ENCODE measurements around the gene FCRLA.
"Not testable (repeated sequence)": the region's sequence is repeated elsewhere in the genome, so short reads cannot be mapped to it uniquely, and the experiment has no call there.

The FCRLA gene

DNA sequence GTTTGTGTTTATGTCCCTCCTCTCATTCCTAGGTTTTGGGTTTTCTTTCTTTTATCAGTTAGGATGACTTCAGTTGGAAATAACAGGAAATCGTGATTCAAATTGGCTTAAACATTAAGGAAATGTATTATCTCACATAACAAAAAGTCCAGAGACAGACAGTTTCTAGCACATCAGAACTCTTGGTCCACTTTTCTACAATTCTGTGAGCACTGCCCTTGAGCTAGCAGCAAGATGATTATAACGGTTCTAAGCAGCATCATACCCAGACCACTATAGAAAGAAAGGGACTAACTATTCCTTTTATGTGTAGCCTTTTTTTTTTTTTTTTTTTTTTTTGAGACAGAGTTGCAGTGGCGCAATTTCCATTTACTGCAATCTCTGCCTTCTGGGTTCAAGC lies 25.1 kb upstream of the FCRLA start:
- 80% methylated on average over 1 of the region's 3 CpGs for WGBS (ENCODE audit: insufficient coverage)
- ChIA-PET CTCF (interaction anchor here (1.5 kb wide), 1 partner anchor 22 kb away, joined by 3 read pairs; no protein-coding TSS in a partner anchor), POLR2A (no interaction called here)
- Histone ChIP-seq H3K4me3 (ENCODE audit: control insufficient read depth in 1 of 7, extremely low read depth in 1 of 7, insufficient read depth in 4 of 7, low read depth in 2 of 7, low read length in 6 of 7) (no peak overlapping the region), H3K4me1 (ENCODE audit: control extremely low read depth in 1 of 4, control insufficient read depth in 4 of 4, insufficient read depth in 4 of 4, low read length in 3 of 4) (no peaks in the 10 kb centered on the region), H3K9me3 (ENCODE audit: control extremely low read depth in 1 of 5, control insufficient read depth in 4 of 5, insufficient read depth in 2 of 5, low read depth in 1 of 5, low read length in 4 of 5) (no peaks in the 10 kb centered on the region), H3K36me3 (ENCODE audit: control insufficient read depth in 4 of 4, insufficient read depth in 4 of 4, low read length in 3 of 4) (no peaks in the 10 kb centered on the region), H3K27me3 (replicated peaks in 2 of 5; ENCODE audit: control insufficient read depth in 4 of 5, insufficient read depth in 5 of 5, low read length in 4 of 5) (peaks cover 0 to 7% (median 0%) of the 10 kb centered on the region in 5 experiments), H3K27ac (ENCODE audit: insufficient read depth in 1 of 2, low read depth in 1 of 2, low read length in 2 of 2, poor library complexity in 1 of 2, severe bottlenecking in 2 of 2) (no peak overlapping the region)
- DNase-seq, result no peak

DNA sequence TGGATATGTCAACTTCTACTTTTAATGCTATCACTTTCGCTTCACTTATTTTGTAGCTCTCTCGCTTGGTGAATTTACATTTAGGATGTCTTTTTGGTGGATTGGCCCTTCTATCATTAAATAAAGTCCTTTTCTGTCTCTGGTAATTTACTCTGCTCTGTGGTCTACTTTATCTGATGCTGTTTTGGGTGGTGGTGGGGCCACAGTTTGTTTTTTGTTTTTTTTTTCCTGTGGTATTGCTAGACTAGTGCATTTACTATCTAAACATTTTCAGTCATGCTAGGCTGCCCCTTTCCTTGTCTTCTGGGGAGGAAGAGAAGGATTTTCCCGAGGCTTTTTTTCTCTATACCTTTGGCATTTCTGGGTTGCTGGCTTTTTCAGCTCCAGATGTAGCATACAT lies 18.1 kb upstream of the FCRLA start:
- Histone ChIP-seq H3K9me3 (ENCODE audit: control extremely low read depth in 1 of 5, control insufficient read depth in 4 of 5, insufficient read depth in 2 of 5, low read depth in 1 of 5, low read length in 4 of 5) (no peaks in the 10 kb centered on the region), H3K4me1 (ENCODE audit: control extremely low read depth in 1 of 4, control insufficient read depth in 4 of 4, insufficient read depth in 4 of 4, low read length in 3 of 4) (no peaks in the 10 kb centered on the region), H3K4me3 (ENCODE audit: control insufficient read depth in 1 of 7, extremely low read depth in 1 of 7, insufficient read depth in 4 of 7, low read depth in 2 of 7, low read length in 6 of 7) (no peak overlapping the region), H3K36me3 (ENCODE audit: control insufficient read depth in 4 of 4, insufficient read depth in 4 of 4, low read length in 3 of 4) (no peaks in the 10 kb centered on the region), H3K27me3 (replicated peaks in 2 of 5; ENCODE audit: control insufficient read depth in 4 of 5, insufficient read depth in 5 of 5, low read length in 4 of 5) (peaks cover 0 to 3% (median 0%) of the 10 kb centered on the region in 5 experiments), H3K27ac (ENCODE audit: insufficient read depth in 1 of 2, low read depth in 1 of 2, low read length in 2 of 2, poor library complexity in 1 of 2, severe bottlenecking in 2 of 2) (no peak overlapping the region)
- ChIA-PET POLR2A (no interaction called here), CTCF (no interaction called here)
- WGBS (ENCODE audit: insufficient coverage), result no CpG with 5 or more reads among the region's 3 CpGs
- DNase-seq, result no peak

DNA sequence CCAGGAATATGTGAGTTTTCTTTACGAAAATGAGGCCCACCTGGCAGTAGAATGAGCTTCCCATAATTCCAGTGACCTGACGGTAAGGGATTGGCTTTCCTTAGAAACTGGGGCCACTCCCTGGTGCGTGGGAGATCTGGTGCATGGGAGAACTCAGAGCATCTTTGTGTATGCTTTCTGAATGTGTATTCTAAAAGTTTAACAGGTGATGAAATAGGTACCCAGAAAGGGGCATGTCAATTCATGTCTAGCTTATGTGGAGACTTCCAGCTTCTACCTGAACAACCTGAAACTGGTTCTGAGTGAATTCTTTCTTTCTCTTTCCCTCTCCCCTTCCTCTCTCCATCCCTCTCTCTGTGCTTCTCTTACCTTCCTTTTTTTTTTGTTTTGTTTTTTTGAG lies 15.2 kb upstream of the FCRLA start:
- no peak for DNase-seq
- Histone ChIP-seq H3K27ac (ENCODE audit: insufficient read depth in 1 of 2, low read depth in 1 of 2, low read length in 2 of 2, poor library complexity in 1 of 2, severe bottlenecking in 2 of 2) (no peak overlapping the region), H3K36me3 (ENCODE audit: control insufficient read depth in 4 of 4, insufficient read depth in 4 of 4, low read length in 3 of 4) (no peaks in the 10 kb centered on the region), H3K4me3 (ENCODE audit: control insufficient read depth in 1 of 7, extremely low read depth in 1 of 7, insufficient read depth in 4 of 7, low read depth in 2 of 7, low read length in 6 of 7) (no peak overlapping the region), H3K9me3 (ENCODE audit: control extremely low read depth in 1 of 5, control insufficient read depth in 4 of 5, insufficient read depth in 2 of 5, low read depth in 1 of 5, low read length in 4 of 5) (no peaks in the 10 kb centered on the region), H3K4me1 (ENCODE audit: control extremely low read depth in 1 of 4, control insufficient read depth in 4 of 4, insufficient read depth in 4 of 4, low read length in 3 of 4) (no peaks in the 10 kb centered on the region), H3K27me3 (replicated peaks in 2 of 5; ENCODE audit: control insufficient read depth in 4 of 5, insufficient read depth in 5 of 5, low read length in 4 of 5) (peaks cover 0 to 3% (median 0%) of the 10 kb centered on the region in 5 experiments)
- WGBS (ENCODE audit: insufficient coverage), result 93% methylated on average over 3 of the region's 3 CpGs
- ChIA-PET CTCF (interaction anchor here (0.6 kb wide), 1 partner anchor 14 kb away, joined by 3 read pairs; no protein-coding TSS in a partner anchor), POLR2A (interaction anchor here (0.7 kb wide), 1 partner anchor 10 kb away, joined by 3 read pairs; no protein-coding TSS in a partner anchor)

GRCh38 chr1:161693020-161693712 lies 13.9 kb upstream of the FCRLA start:
- H3K27me3 ChIP-seq (replicated peaks in 2 of 5; ENCODE audit: control insufficient read depth in 4 of 5, insufficient read depth in 5 of 5, low read length in 4 of 5); H3K27ac ChIP-seq (ENCODE audit: insufficient read depth in 1 of 2, low read depth in 1 of 2, low read length in 2 of 2, poor library complexity in 1 of 2, severe bottlenecking in 2 of 2); H3K36me3 ChIP-seq (ENCODE audit: control insufficient read depth in 4 of 4, insufficient read depth in 4 of 4, low read length in 3 of 4); CTCF ChIA-PET; H3K9me3 ChIP-seq (ENCODE audit: control extremely low read depth in 1 of 5, control insufficient read depth in 4 of 5, insufficient read depth in 2 of 5, low read depth in 1 of 5, low read length in 4 of 5); H3K4me1 ChIP-seq (ENCODE audit: control extremely low read depth in 1 of 4, control insufficient read depth in 4 of 4, insufficient read depth in 4 of 4, low read length in 3 of 4); DNase-seq; H3K4me3 ChIP-seq (ENCODE audit: control insufficient read depth in 1 of 7, extremely low read depth in 1 of 7, insufficient read depth in 4 of 7, low read depth in 2 of 7, low read length in 6 of 7): not testable (repeated sequence)
- 95% methylated on average over 12 of the region's 14 CpGs for WGBS (ENCODE audit: insufficient coverage)
- POLR2A ChIA-PET, result interaction anchor here (0.6 kb wide), 1 partner anchor 10 kb away, joined by 3 read pairs; no protein-coding TSS in a partner anchor

- H3K27me3 ChIP-seq (replicated peaks in 2 of 5; ENCODE audit: control insufficient read depth in 4 of 5, insufficient read depth in 5 of 5, low read length in 4 of 5); H3K9me3 ChIP-seq (ENCODE audit: control extremely low read depth in 1 of 5, control insufficient read depth in 4 of 5, insufficient read depth in 2 of 5, low read depth in 1 of 5, low read length in 4 of 5); H3K27ac ChIP-seq (ENCODE audit: insufficient read depth in 1 of 2, low read depth in 1 of 2, low read length in 2 of 2, poor library complexity in 1 of 2, severe bottlenecking in 2 of 2); H3K4me3 ChIP-seq (ENCODE audit: control insufficient read depth in 1 of 7, extremely low read depth in 1 of 7, insufficient read depth in 4 of 7, low read depth in 2 of 7, low read length in 6 of 7); H3K36me3 ChIP-seq (ENCODE audit: control insufficient read depth in 4 of 4, insufficient read depth in 4 of 4, low read length in 3 of 4); H3K4me1 ChIP-seq (ENCODE audit: control extremely low read depth in 1 of 4, control insufficient read depth in 4 of 4, insufficient read depth in 4 of 4, low read length in 3 of 4); CTCF ChIA-PET; POLR2A ChIA-PET; DNase-seq: not testable (repeated sequence)
- WGBS (ENCODE audit: insufficient coverage), result no CpG with 5 or more reads among the region's 2 CpGs
These were observed 8.7 kb upstream of the FCRLA start for GRCh38 chr1:161698302-161698701.

- no peaks in the 10 kb centered on the region for H3K27me3 ChIP-seq (replicated peaks in 2 of 5; ENCODE audit: control insufficient read depth in 4 of 5, insufficient read depth in 5 of 5, low read length in 4 of 5)
- no peak for DNase-seq
- H3K9me3 ChIP-seq (ENCODE audit: control extremely low read depth in 1 of 5, control insufficient read depth in 4 of 5, insufficient read depth in 2 of 5, low read depth in 1 of 5, low read length in 4 of 5), result no peaks in the 10 kb centered on the region
- no peak overlapping the region for H3K4me3 ChIP-seq (ENCODE audit: control insufficient read depth in 1 of 7, extremely low read depth in 1 of 7, insufficient read depth in 4 of 7, low read depth in 2 of 7, low read length in 6 of 7)
- CTCF ChIA-PET, result no interaction called here
- POLR2A ChIA-PET, result no interaction called here
- 97% methylated on average over 5 of the region's 8 CpGs for WGBS (ENCODE audit: insufficient coverage)
- H3K27ac ChIP-seq (ENCODE audit: insufficient read depth in 1 of 2, low read depth in 1 of 2, low read length in 2 of 2, poor library complexity in 1 of 2, severe bottlenecking in 2 of 2), result no peak overlapping the region
- H3K36me3 ChIP-seq (ENCODE audit: control insufficient read depth in 4 of 4, insufficient read depth in 4 of 4, low read length in 3 of 4), result no peaks in the 10 kb centered on the region
- H3K4me1 ChIP-seq (ENCODE audit: control extremely low read depth in 1 of 4, control insufficient read depth in 4 of 4, insufficient read depth in 4 of 4, low read length in 3 of 4), result peaks cover 0 to 3% (median 0%) of the 10 kb centered on the region in 4 experiments
These were observed 4.8 kb upstream of the FCRLA start for GRCh38 chr1:161702250-161702649.

- DNase-seq, result peak in 1 of 3 donors; percentile 19
- Histone ChIP-seq H3K4me1 (ENCODE audit: control extremely low read depth in 1 of 4, control insufficient read depth in 4 of 4, insufficient read depth in 4 of 4, low read length in 3 of 4) (peaks cover 0 to 3% (median 0%) of the 10 kb centered on the region in 4 experiments), H3K36me3 (ENCODE audit: control insufficient read depth in 4 of 4, insufficient read depth in 4 of 4, low read length in 3 of 4) (no peaks in the 10 kb centered on the region), H3K27ac (ENCODE audit: insufficient read depth in 1 of 2, low read depth in 1 of 2, low read length in 2 of 2, poor library complexity in 1 of 2, severe bottlenecking in 2 of 2) (no peak overlapping the region), H3K9me3 (ENCODE audit: control extremely low read depth in 1 of 5, control insufficient read depth in 4 of 5, insufficient read depth in 2 of 5, low read depth in 1 of 5, low read length in 4 of 5) (no peaks in the 10 kb centered on the region), H3K27me3 (replicated peaks in 2 of 5; ENCODE audit: control insufficient read depth in 4 of 5, insufficient read depth in 5 of 5, low read length in 4 of 5) (no peaks in the 10 kb centered on the region), H3K4me3 (ENCODE audit: control insufficient read depth in 1 of 7, extremely low read depth in 1 of 7, insufficient read depth in 4 of 7, low read depth in 2 of 7, low read length in 6 of 7) (no peak overlapping the region)
- POLR2A ChIA-PET, result no interaction called here
- CTCF ChIA-PET, result interaction anchor here (0.6 kb wide), 1 partner anchor 13 kb away, joined by 3 read pairs; no protein-coding TSS in a partner anchor
- 85% methylated on average over 3 of the region's 4 CpGs for WGBS (ENCODE audit: insufficient coverage)
These were observed 1.5 kb upstream of the FCRLA start for GRCh38 chr1:161705537-161705936.

All from common myeloid progenitor, CD34-positive (primary cell).